ENCODE measurements around the gene TOX2.

GRCh38 chr20:43991982-43992381 lies 77.3 kb downstream of the TOX2 start:
- no peak for TF ChIP-seq REST (tag by site-specific recombination; IDR thresholded peaks at IDR 0.05)
- TF ChIP-seq PBX3 (CRISPR knock-in tag; IDR thresholded peaks at IDR 0.05), result no peak
- TF ChIP-seq BCL11A (tag by site-specific recombination; IDR thresholded peaks at IDR 0.05; ENCODE audit: low read depth), result no peak

All from HEK293 (cell line).